B cell (primary cell): ENCODE measurements around the gene MGME1.

Experiments
- EZH2 ChIP-seq: IDR thresholded peaks from 2 replicates; pipeline ENCODE4 v1.6.1; 2012; ENCODE audit warnings: borderline replicate concordance, low read depth, mild to moderate bottlenecking, moderate library complexity, low read length; ENCODE audit not compliant: insufficient read depth, poor library complexity, severe bottlenecking
- TF ChIP-seq, protein P1 (sequence below): fragments of 200-600 bp; IDR thresholded peaks from one replicate; pipeline ENCODE4 v1.8.0; 2022; ENCODE audit warnings: antibody characterized with exemption, mild to moderate bottlenecking

DNA sequence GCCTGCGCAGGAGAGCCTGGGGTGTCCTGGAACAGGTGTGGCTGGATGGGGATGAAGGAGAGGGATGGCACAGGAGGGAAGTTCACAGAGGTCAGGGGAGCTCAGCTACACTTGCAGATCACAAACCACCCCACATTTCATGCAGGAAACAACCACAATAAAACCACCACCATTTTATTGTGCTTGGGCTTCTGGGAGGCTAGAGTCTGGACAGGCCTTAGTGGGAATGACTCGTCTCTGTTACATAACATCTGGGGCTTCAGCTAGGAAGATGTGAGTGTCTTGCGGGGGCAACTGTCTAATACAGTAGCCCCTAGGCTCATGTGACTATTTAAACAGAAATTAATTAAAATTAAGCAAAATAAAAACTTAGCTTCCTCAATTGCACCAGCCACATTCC lies 33.6 kb upstream of the MGME1 start:
- TF ChIP-seq, protein P1, sequence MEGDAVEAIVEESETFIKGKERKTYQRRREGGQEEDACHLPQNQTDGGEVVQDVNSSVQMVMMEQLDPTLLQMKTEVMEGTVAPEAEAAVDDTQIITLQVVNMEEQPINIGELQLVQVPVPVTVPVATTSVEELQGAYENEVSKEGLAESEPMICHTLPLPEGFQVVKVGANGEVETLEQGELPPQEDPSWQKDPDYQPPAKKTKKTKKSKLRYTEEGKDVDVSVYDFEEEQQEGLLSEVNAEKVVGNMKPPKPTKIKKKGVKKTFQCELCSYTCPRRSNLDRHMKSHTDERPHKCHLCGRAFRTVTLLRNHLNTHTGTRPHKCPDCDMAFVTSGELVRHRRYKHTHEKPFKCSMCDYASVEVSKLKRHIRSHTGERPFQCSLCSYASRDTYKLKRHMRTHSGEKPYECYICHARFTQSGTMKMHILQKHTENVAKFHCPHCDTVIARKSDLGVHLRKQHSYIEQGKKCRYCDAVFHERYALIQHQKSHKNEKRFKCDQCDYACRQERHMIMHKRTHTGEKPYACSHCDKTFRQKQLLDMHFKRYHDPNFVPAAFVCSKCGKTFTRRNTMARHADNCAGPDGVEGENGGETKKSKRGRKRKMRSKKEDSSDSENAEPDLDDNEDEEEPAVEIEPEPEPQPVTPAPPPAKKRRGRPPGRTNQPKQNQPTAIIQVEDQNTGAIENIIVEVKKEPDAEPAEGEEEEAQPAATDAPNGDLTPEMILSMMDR, result no peak
- TF ChIP-seq EZH2, result no peak
